ENCODE results near the gene SETD7. TPM values are rescaled to one million over a fixed set of nuclear protein-coding genes. Genes with fewer than 3 reads are reported as not detected.

The SETD7 gene
- total and polyA plus RNA-seq, 2 donors (not counting 3 experiments of a cell fraction or from before 2014, with no cell fraction given) = 18.8 to 39.9 TPM

DNA sequence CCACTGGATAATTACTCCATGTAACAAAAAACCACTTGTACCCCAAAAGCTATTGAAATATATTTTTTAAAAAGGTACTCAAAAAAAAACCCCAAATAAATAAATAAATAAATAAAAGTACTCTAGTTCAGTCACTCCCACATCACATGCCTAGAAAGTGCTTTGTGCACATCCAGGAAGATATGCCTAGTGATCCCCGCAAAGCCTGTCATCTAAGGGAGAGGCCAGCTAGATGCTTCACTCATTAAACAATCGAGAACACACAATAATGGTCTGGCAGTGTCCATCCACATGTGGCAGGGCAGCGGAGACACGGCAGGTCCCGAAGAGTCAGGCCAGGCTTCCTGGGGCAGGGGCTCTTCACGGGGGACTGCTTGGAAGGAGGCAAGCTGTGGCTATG lies 54.5 kb downstream of the SETD7 start:
- Histone ChIP-seq H3K4me2 (ENCODE audit: insufficient read depth, low read length) (no peak overlapping the region), H3K36me3 (ENCODE audit: control insufficient read depth in 2 of 2, extremely low read depth in 1 of 2, insufficient read depth in 2 of 2, low read length in 2 of 2) (peaks cover 0 to 2% of the 10 kb centered on the region in 2 experiments), H3K9ac (replicated peaks; ENCODE audit: extremely low read depth, insufficient read depth, low read length) (no peak overlapping the region), H3K79me2 (ENCODE audit: control insufficient read depth, insufficient read depth, low read length) (no peaks in the 10 kb centered on the region), H3K27me3 (ENCODE audit: control insufficient read depth in 2 of 2, insufficient read depth in 2 of 2, low read length in 2 of 2) (no peaks in the 10 kb centered on the region), H3K9me3 (replicated peaks; ENCODE audit: control insufficient read depth, insufficient read depth, low read length) (no peaks in the 10 kb centered on the region), H3K9me1 (replicated peaks; ENCODE audit: control insufficient read depth, extremely low read depth, insufficient read depth, low read length) (no peaks in the 10 kb centered on the region), H3K4me1 (ENCODE audit: control insufficient read depth, extremely low read depth, insufficient read depth, low read length) (no peaks in the 10 kb centered on the region), H2AFZ (ENCODE audit: low read depth, low read length) (no peak overlapping the region), H3K27ac (ENCODE audit: insufficient read depth, low read depth, low read length) (no peak overlapping the region), H4K20me1 (replicated peaks; ENCODE audit: control insufficient read depth, extremely low read depth, insufficient read depth, low read length) (no peaks in the 10 kb centered on the region), H3K4me3 (replicated peaks in 1 of 3; ENCODE audit: insufficient read depth in 1 of 3, low read depth in 1 of 3, low read length in 3 of 3) (no peak overlapping the region)
- no peak for TF ChIP-seq FOS (IDR thresholded peaks at IDR 0.05; ENCODE audit: borderline replicate concordance, insufficient read depth, low read length)
- TF ChIP-seq MYC (IDR thresholded peaks at IDR 0.05; ENCODE audit: low read depth, low read length) = no peak
- TF ChIP-seq, protein P1, sequence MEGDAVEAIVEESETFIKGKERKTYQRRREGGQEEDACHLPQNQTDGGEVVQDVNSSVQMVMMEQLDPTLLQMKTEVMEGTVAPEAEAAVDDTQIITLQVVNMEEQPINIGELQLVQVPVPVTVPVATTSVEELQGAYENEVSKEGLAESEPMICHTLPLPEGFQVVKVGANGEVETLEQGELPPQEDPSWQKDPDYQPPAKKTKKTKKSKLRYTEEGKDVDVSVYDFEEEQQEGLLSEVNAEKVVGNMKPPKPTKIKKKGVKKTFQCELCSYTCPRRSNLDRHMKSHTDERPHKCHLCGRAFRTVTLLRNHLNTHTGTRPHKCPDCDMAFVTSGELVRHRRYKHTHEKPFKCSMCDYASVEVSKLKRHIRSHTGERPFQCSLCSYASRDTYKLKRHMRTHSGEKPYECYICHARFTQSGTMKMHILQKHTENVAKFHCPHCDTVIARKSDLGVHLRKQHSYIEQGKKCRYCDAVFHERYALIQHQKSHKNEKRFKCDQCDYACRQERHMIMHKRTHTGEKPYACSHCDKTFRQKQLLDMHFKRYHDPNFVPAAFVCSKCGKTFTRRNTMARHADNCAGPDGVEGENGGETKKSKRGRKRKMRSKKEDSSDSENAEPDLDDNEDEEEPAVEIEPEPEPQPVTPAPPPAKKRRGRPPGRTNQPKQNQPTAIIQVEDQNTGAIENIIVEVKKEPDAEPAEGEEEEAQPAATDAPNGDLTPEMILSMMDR (IDR thresholded peaks at IDR 0.05; ENCODE audit: extremely low read depth in 1 of 2, insufficient read depth in 1 of 2, low read depth in 1 of 2, low read length in 2 of 2) = no peak
- CTCF ChIA-PET = interaction anchor here (0.8 to 1.8 kb wide), 5 partner anchors 8 to 471 kb away, joined by 3 to 8 read pairs (median 4); no protein-coding TSS in a partner anchor
- dilution Hi-C loops (cut with MboI; ENCODE audit: extremely low pct_ligation_motif_present, low sequenced_read_pairs) (no loop called here), intact Hi-C loops (cut with micrococcal nuclease) (no loop called here)
- POLR2A ChIA-PET = interaction anchor here (0.6 kb wide), 1 partner anchor 8 kb away, joined by 3 read pairs; no protein-coding TSS in a partner anchor
- DNase-seq (ENCODE audit: low read depth, low spot score) (no peak), FAIRE-seq (no peak)
- no TSS peak for BruUV-seq (replicated peaks)

DNA sequence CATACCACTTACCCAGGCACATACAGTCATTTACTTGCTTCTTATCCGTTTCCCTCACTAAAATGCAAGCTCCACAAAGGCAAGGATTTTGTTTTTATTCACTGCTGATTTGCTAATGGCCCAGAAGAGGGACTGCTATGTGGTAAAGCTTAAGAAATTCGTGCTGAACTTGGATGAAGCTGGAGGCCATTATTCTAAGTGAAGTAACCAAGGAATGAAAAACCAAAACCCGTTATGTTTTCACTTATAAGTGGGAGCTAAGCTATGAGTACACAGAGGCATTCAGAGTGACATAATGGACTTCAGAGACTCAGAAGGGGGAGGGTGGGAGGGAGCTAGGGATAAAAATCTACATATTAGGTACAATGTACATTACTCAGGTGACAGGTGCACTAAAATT lies 54.9 kb downstream of the SETD7 start:
- H2AFZ ChIP-seq (ENCODE audit: low read depth, low read length) = no peak overlapping the region
- H3K9ac ChIP-seq (replicated peaks; ENCODE audit: extremely low read depth, insufficient read depth, low read length) = no peak overlapping the region
- TF ChIP-seq MYC (IDR thresholded peaks at IDR 0.05; ENCODE audit: low read depth, low read length) = no peak
- TF ChIP-seq GATA2 (IDR thresholded peaks at IDR 0.05; ENCODE audit: insufficient read depth, insufficient read length, low read depth, low read length) = no peak
- no peak for TF ChIP-seq FOS (IDR thresholded peaks at IDR 0.05; ENCODE audit: borderline replicate concordance, insufficient read depth, low read length)
- TF ChIP-seq, protein P1 (IDR thresholded peaks at IDR 0.05; ENCODE audit: extremely low read depth in 1 of 2, insufficient read depth in 1 of 2, low read depth in 1 of 2, low read length in 2 of 2) = no peak
- no peak for TF ChIP-seq POLR2AphosphoS5 (IDR thresholded peaks at IDR 0.05; ENCODE audit: insufficient read depth, low read depth, low read length)
- TF ChIP-seq POLR2A (IDR thresholded peaks at IDR 0.05; ENCODE audit: low read depth, low read length) = no peak
- TF ChIP-seq EZH2 (IDR thresholded peaks at IDR 0.05; ENCODE audit: borderline replicate concordance, low read depth, low read length, severe bottlenecking) = no peak
- TF ChIP-seq JUN (IDR thresholded peaks at IDR 0.05; ENCODE audit: borderline replicate concordance, insufficient read depth, insufficient read length, low read depth) = no peak
- TF ChIP-seq, protein P2, sequence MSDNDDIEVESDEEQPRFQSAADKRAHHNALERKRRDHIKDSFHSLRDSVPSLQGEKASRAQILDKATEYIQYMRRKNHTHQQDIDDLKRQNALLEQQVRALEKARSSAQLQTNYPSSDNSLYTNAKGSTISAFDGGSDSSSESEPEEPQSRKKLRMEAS (IDR thresholded peaks at IDR 0.05; ENCODE audit: insufficient read depth, insufficient read length) = no peak
- H3K9me3 ChIP-seq (replicated peaks; ENCODE audit: control insufficient read depth, insufficient read depth, low read length) = no peaks in the 10 kb centered on the region
- H3K36me3 ChIP-seq (ENCODE audit: control insufficient read depth in 2 of 2, extremely low read depth in 1 of 2, insufficient read depth in 2 of 2, low read length in 2 of 2) = peaks cover 0 to 2% of the 10 kb centered on the region in 2 experiments
- H3K4me3 ChIP-seq (replicated peaks in 1 of 3; ENCODE audit: insufficient read depth in 1 of 3, low read depth in 1 of 3, low read length in 3 of 3) = no peak overlapping the region
- DNase-seq (ENCODE audit: low read depth, low spot score) (no peak), FAIRE-seq (no peak)
- ChIA-PET POLR2A (no interaction called here), CTCF (interaction anchor here (0.8 to 1.8 kb wide), 5 partner anchors 9 to 470 kb away, joined by 3 to 8 read pairs (median 4); no protein-coding TSS in a partner anchor)
- no peaks in the 10 kb centered on the region for H3K4me1 ChIP-seq (ENCODE audit: control insufficient read depth, extremely low read depth, insufficient read depth, low read length)
- H3K27ac ChIP-seq (ENCODE audit: insufficient read depth, low read depth, low read length) = no peak overlapping the region
- no peaks in the 10 kb centered on the region for H4K20me1 ChIP-seq (replicated peaks; ENCODE audit: control insufficient read depth, extremely low read depth, insufficient read depth, low read length)
- H3K4me2 ChIP-seq (ENCODE audit: insufficient read depth, low read length) = no peak overlapping the region
- H3K79me2 ChIP-seq (ENCODE audit: control insufficient read depth, insufficient read depth, low read length) = no peaks in the 10 kb centered on the region
- no peaks in the 10 kb centered on the region for H3K27me3 ChIP-seq (ENCODE audit: control insufficient read depth in 2 of 2, insufficient read depth in 2 of 2, low read length in 2 of 2)
- dilution Hi-C loops (cut with MboI; ENCODE audit: extremely low pct_ligation_motif_present, low sequenced_read_pairs) = no loop called here
- BruUV-seq (replicated peaks) = no TSS peak
- no peaks in the 10 kb centered on the region for H3K9me1 ChIP-seq (replicated peaks; ENCODE audit: control insufficient read depth, extremely low read depth, insufficient read depth, low read length)
- intact Hi-C loops (cut with micrococcal nuclease) = no loop called here

Data from endothelial cell of umbilical vein (primary cell).